ENCODE measurements around the gene ZFPL1.

The ZFPL1 gene

GRCh38 chr11:65089621-65090020 lies 5.6 kb downstream of the ZFPL1 start:
- DNase-seq (ENCODE audit: insufficient read length, low spot score), result no peak
- FAIRE-seq, result no peak

- FAIRE-seq (no peak), DNase-seq (ENCODE audit: insufficient read length, low spot score) (no peak)
Observed at GRCh38 chr11:65090628-65091027, 6.6 kb downstream of the ZFPL1 start.

- DNase-seq (ENCODE audit: insufficient read length, low spot score) (no peak), FAIRE-seq (no peak)
Observed at GRCh38 chr11:65095427-65095826, 11.4 kb downstream of the ZFPL1 start.

- FAIRE-seq, result no peak
- DNase-seq (ENCODE audit: insufficient read length, low spot score), result peak; percentile 90
Observed at GRCh38 chr11:65095974-65096806, 12.2 kb downstream of the ZFPL1 start, which contains the start of gene VPS51. TSS of gene VPS51 (plus strand) at chr11:65096214. CDS start at chr11:65096251, 37 bp downstream.

- FAIRE-seq (no peak), DNase-seq (ENCODE audit: insufficient read length, low spot score) (no peak)
Observed at GRCh38 chr11:65096926-65097325, 12.9 kb downstream of the ZFPL1 start.

GRCh38 chr11:65100674-65101350 lies 16.8 kb downstream of the ZFPL1 start:
- DNase-seq (ENCODE audit: insufficient read length, low spot score) (no peak), FAIRE-seq (no peak)

GRCh38 chr11:65102142-65103095 lies 18.4 kb downstream of the ZFPL1 start:
- FAIRE-seq (no peak), DNase-seq (ENCODE audit: insufficient read length, low spot score) (no peak)

- no peak for FAIRE-seq
- DNase-seq (ENCODE audit: insufficient read length, low spot score), result no peak
Observed at GRCh38 chr11:65103476-65103875, 19.5 kb downstream of the ZFPL1 start.

GRCh38 chr11:65104628-65105027 lies 20.6 kb downstream of the ZFPL1 start:
- DNase-seq (ENCODE audit: insufficient read length, low spot score) (no peak), FAIRE-seq (no peak)

GRCh38 chr11:65107078-65107477 lies 23.1 kb downstream of the ZFPL1 start:
- FAIRE-seq (no peak), DNase-seq (ENCODE audit: insufficient read length, low spot score) (no peak)

- FAIRE-seq, result no peak
Observed at GRCh38 chr11:65107751-65108468, 23.9 kb downstream of the ZFPL1 start.

GRCh38 chr11:65108469-65109123 lies 24.6 kb downstream of the ZFPL1 start:
- no peak for FAIRE-seq

More at GRCh38 chr11:65107751-65108468, 23.9 kb downstream of the ZFPL1 start:
- no peak for DNase-seq (ENCODE audit: insufficient read length, low spot score)

GRCh38 chr11:65109231-65110198 lies 25.5 kb downstream of the ZFPL1 start:
- no peak for DNase-seq (ENCODE audit: insufficient read length, low spot score)
- FAIRE-seq, result no peak

More at GRCh38 chr11:65108469-65109123, 24.6 kb downstream of the ZFPL1 start:
- DNase-seq (ENCODE audit: insufficient read length, low spot score), result no peak

GRCh38 chr11:65110354-65110861 lies 26.4 kb downstream of the ZFPL1 start:
- DNase-seq (ENCODE audit: insufficient read length, low spot score), result peak; percentile 83
- no peak for FAIRE-seq

GRCh38 chr11:65111159-65111743 lies 27.2 kb downstream of the ZFPL1 start:
- DNase-seq (ENCODE audit: insufficient read length, low spot score) (no peak), FAIRE-seq (no peak)

GRCh38 chr11:65111744-65112545 lies 27.9 kb downstream of the ZFPL1 start, which contains the start of gene TM7SF2:
TSS of gene TM7SF2 (plus strand) at chr11:65111872. CDS start at chr11:65112016, 144 bp downstream.
- FAIRE-seq (no peak), DNase-seq (ENCODE audit: insufficient read length, low spot score) (peak; percentile 93)
